Measurements from ENCODE around the gene ACADL.

The ACADL gene

DNA sequence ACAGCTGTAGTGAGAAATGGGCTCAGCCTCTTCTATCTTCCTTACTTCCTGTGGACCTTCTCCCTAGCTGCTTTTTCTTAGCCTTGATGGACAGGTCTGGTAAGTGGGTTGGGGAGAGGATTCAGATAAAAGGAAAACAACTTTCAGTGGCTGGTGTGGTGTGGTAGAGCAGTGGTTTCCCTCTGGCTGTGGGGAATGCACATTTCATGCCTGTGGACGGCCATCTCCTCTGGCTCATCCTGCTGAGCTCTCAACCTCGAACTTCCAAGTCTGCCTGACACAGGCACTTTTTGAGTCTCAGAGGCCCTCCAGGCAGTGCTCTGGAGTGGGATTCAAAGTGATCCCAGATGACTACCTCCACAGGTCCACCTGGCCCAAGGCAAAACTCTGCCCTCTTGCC lies 38.6 kb upstream of the ACADL start:
- no peak overlapping the region for H3K4me3 ChIP-seq (replicated peaks in 1 of 2; ENCODE audit: low read depth in 2 of 2, low read length in 2 of 2)
- DNase-seq (ENCODE audit: low read depth in 2 of 2) = no peak
- TF ChIP-seq, protein P1, sequence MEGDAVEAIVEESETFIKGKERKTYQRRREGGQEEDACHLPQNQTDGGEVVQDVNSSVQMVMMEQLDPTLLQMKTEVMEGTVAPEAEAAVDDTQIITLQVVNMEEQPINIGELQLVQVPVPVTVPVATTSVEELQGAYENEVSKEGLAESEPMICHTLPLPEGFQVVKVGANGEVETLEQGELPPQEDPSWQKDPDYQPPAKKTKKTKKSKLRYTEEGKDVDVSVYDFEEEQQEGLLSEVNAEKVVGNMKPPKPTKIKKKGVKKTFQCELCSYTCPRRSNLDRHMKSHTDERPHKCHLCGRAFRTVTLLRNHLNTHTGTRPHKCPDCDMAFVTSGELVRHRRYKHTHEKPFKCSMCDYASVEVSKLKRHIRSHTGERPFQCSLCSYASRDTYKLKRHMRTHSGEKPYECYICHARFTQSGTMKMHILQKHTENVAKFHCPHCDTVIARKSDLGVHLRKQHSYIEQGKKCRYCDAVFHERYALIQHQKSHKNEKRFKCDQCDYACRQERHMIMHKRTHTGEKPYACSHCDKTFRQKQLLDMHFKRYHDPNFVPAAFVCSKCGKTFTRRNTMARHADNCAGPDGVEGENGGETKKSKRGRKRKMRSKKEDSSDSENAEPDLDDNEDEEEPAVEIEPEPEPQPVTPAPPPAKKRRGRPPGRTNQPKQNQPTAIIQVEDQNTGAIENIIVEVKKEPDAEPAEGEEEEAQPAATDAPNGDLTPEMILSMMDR (IDR thresholded peaks at IDR 0.05; ENCODE audit: low read depth, low read length) = no peak

- DNase-seq (ENCODE audit: low read depth in 2 of 2) = no peak
- TF ChIP-seq, protein P1 (IDR thresholded peaks at IDR 0.05; ENCODE audit: low read depth, low read length) = no peak
Measured at GRCh38 chr2:210262036-210262435, 36.8 kb upstream of the ACADL start.

GRCh38 chr2:210259687-210260086 lies 34.4 kb upstream of the ACADL start:
- H3K4me3 ChIP-seq (replicated peaks in 1 of 2; ENCODE audit: low read depth in 2 of 2, low read length in 2 of 2) = no peak overlapping the region
- TF ChIP-seq, protein P1 (IDR thresholded peaks at IDR 0.05; ENCODE audit: low read depth, low read length) = no peak
- DNase-seq (ENCODE audit: low read depth in 2 of 2) = no peak

More at GRCh38 chr2:210262036-210262435, 36.8 kb upstream of the ACADL start:
- no peak overlapping the region for H3K4me3 ChIP-seq (replicated peaks in 1 of 2; ENCODE audit: low read depth in 2 of 2, low read length in 2 of 2)

DNA sequence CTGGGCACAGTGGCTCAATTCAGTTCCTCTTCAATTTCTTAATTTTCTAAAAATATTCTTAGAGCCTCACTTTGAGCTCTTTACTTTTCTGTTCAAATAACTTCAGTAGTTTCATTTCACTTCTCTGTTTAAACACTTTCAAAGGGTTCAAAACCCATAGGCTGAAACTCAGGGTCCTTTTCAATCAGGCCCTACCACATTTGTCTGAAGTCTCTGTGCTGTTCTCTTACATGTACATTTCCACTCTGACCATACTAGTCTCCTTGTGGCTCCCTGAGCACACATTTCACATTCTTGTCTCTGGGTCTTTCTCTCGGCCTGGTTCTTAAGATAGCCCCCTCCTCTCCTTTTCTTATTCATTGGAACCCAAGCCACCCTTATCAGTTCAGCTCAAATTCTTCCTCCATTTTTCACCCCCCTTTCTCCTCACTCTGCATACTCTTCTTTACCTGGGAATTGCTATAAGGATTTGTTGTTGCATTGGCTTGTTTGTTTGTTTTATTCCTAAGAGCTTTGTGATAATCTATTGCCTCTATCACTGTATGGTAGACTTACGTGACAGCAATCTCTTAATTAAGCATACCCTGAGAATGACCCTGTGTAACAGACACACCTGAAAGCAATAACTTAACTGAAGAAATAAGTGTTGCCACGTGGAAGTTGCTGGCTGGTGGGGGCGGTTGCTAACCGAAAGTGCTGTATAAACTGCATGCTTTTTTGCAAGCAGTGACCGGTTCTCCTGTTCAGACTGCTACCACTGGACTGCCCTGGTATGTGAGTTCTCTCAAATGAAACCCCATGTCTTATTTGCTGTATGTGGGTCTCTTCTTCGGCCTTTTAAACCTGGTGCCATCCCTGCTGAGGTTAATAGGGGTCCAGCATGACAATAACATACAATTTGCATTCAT lies 27.7 kb upstream of the ACADL start:
- TF ChIP-seq, protein P1 (IDR thresholded peaks at IDR 0.05; ENCODE audit: low read depth, low read length) = no peak
- DNase-seq (ENCODE audit: low read depth in 2 of 2) = no peak
- no peak overlapping the region for H3K4me3 ChIP-seq (replicated peaks in 1 of 2; ENCODE audit: low read depth in 2 of 2, low read length in 2 of 2)

DNA sequence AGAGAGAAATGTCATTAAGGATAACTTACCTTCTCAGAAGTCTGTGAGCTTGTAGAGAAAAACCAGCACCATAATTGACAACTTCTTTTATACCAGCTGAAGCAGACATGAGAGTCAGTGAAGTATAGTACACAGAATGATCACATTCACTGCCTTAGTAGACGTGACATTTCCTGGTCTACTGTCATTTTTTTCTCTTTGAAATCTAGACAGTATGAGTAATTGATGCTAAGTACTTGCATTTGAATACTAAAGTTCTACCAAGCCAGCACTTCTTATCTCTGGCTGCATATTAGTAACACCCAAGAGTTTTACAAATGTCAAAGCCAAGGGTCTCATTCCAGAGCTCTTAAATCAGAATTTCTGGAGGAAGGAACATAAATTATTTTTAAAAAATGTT lies 25.4 kb upstream of the ACADL start:
- no peak overlapping the region for H3K4me3 ChIP-seq (replicated peaks in 1 of 2; ENCODE audit: low read depth in 2 of 2, low read length in 2 of 2)
- peak in 1 of 2 donors; percentile 2 for DNase-seq (ENCODE audit: low read depth in 2 of 2)
- TF ChIP-seq, protein P1 (IDR thresholded peaks at IDR 0.05; ENCODE audit: low read depth, low read length) = no peak

DNA sequence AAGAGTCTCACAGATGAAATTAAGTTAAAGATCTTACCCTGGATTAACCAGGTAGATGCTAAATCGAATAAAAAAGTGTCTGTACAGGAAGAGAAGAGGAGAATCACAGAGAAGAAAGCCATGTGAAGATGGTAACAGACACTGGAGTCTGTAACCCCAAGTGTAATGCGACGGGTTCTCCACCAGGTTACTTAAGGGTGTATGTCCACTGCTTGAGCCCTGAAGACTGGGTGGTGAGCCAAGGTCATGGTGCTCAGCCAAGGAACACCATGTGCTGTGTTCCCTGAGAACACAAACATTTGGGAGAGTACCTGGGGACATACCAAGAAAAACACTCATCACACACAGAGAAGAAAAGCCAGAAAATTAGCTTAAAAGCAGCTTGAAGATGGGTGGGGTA lies 8.2 kb upstream of the ACADL start:
- H3K4me3 ChIP-seq (replicated peaks in 1 of 2; ENCODE audit: low read depth in 2 of 2, low read length in 2 of 2) = no peak overlapping the region
- TF ChIP-seq, protein P1 (IDR thresholded peaks at IDR 0.05; ENCODE audit: low read depth, low read length) = no peak
- DNase-seq (ENCODE audit: low read depth in 2 of 2) = no peak

Data from cardiac fibroblast (primary cell).